ENCODE measurements around the gene DHRS9.
A peak's percentile ranks its signal among the peaks of the same experiment; 100 is the strongest.
"Not testable (repeated sequence)": the region's sequence is repeated elsewhere in the genome, so short reads cannot be mapped to it uniquely, and the experiment has no call there.

Gene DHRS9

DNA sequence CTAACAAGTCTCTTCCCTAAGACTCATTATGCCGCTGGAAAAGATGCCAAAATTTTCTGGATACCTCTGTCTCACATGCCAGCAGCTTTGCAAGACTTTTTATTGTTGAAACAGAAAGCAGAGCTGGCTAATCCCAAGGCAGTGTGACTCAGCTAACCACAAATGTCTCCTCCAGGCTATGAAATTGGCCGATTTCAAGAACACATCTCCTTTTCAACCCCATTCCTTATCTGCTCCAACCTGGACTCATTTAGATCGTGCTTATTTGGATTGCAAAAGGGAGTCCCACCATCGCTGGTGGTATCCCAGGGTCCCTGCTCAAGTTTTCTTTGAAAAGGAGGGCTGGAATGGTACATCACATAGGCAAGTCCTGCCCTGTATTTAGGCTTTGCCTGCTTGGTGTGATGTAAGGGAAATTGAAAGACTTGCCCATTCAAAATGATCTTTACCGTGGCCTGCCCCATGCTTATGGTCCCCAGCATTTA, 26.3 kb downstream of the DHRS9 start:
- DNase-seq (ENCODE audit: low spot score): no peak

DNA sequence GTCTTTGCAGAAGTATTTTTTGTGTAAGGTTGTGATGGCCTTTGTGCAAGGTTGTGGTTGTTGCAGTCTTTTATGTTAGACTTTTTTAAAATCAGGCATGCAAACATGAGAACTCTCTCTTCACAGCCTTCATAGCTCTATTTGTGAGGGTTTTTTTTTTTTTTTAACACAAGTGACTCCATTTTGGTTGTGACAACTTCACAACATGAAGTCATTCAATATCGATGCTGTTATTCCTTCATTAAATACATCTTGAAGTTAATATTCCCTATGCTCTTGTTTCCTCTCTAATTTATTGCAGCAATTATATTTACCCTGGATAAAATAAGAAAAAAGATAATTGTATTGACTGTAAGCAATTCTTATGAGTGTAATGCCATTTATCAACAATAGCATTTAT, 35.5 kb downstream of the DHRS9 start:
- DNase-seq (ENCODE audit: low spot score): no peak

DNA sequence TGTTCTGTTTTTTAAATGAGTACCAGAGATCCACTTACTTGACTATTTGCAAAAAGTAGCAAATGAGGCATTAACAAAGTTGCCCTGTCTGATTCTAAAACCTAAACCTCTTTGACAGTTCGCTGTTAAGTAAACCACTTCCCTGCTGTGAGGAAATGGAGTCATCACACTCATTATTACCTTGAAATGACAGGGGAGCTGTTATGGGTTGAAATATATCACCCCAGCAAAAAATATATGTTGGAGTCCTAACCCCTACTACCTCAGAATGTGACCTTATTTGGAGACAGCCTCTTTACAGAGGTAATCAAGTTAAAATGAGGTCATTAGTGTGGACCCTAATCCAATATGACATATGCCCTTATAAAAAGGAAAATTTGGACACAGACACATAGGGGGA, 36.1 kb downstream of the DHRS9 start:
- DNase-seq (ENCODE audit: low spot score): peak; percentile 24

DNA sequence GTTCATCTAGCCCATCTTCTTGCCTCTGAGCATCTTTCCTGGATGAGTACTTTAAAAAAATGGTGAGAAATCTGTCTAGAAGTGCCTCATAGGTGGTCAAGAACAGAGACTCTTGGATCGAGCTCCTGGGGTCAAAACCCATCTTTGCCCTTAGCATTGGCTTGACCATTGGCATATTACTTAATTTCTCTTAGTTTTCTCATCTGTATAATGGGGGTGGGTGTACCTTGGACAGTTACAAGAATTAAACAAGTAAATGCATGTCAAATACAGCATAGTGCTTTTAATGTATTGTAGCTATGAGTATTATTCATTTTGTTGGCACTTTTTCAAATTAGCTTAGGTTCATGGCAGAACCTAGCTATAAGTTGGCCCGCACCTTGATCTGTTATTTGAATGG, 36.8 kb downstream of the DHRS9 start:
- no peak for DNase-seq (ENCODE audit: low spot score)

DNA sequence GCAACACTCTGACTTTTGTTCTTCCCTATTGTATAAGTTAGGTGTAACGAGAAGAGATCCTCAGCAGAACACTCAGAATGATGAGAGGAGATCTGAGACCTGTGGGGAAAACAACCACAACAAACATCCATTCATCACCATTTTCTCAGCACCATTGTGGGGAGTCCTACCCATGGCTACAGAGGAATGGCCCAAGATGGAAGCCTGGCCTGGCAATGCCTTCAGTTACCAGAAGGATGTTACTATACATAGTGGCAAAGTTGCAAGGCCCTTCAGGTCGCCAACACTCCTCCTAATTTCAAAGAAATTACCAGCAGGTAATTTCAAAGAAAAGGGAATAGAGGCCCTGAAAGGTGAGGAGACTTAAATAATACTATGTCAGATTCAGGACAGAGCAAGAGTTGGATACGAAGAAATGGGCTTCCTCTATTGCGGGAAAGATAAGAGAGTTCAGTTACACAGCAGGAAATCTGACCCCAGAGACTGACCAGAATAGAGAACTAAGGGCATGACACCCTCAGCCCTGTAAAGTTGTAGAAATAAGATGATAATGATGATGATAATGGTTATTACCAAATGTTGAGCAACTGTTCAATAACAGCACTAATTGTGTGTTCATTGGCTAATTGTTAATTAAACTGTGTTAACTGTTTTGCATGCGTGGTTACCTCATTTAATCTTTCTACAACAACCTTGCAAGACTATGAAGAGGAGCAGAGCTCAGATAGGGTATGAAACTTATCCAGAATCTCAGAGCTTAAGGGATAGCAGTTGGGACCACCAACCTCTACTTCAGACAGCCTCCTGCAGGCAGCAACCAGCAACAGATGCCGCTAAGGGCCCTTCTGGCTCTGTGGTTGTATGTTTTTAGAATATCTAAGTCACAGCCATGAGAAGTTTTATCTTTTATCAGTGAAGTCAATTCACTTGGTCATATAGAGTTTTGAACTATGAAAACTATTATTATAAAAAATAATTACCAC, 37.5 kb downstream of the DHRS9 start:
- DNase-seq (ENCODE audit: low spot score): no peak

DNA sequence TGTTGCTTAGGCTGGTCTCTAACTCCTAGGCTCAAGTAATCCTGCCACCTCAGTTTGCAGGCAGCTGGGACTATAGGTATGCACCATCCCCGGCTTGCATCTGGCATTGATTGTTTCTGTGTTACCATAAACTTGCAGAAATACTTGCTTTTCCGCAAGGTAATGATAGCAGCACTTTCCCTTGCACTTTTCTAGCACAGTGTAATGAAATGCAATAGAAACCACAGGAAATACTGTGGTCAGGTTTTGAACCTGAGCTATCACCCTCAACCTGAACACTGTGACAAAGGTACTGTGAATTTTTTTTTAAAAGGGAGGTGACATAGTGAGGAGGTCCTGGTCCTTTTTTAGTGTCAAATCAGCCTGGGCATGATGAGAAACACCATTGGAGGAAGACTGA, 38.3 kb downstream of the DHRS9 start:
- peak; percentile 62 for DNase-seq (ENCODE audit: low spot score)

DNA sequence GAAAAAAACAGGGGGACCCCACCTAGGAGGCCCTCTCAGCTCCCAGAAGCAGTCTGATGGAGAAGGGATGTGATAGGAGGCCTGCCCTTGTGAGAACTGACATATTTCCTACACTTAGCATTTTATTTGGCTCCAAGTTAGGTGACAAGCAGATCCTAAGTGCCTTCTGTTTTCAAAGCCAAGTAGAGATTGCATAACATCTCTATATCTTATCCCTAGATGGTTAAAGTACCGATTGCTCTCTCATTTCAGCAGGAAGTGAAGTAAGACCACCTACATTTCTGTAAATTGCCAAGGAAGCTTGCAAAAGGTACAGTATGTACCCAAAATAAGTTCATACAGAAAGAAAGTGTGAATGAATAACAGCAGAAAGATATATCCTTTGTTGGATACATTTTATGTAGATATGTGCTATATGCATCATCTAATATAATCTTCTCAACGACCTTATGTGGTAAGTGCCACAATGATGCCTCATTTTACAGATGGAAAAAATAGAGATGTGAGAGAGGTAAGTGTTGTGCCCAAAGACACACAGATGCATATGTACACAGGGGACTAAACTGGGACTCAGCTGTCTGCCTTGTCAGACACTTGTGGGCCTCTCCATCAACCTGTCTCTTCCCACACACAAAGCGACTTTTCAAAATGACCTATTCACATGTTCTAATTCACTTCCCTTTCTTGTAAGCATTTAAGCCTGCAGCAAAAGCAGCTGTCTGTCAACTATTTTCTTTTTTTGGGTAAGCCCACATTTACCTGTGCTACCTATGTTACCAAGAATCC, 38.9 kb downstream of the DHRS9 start:
- no peak for DNase-seq (ENCODE audit: low spot score)

DNA sequence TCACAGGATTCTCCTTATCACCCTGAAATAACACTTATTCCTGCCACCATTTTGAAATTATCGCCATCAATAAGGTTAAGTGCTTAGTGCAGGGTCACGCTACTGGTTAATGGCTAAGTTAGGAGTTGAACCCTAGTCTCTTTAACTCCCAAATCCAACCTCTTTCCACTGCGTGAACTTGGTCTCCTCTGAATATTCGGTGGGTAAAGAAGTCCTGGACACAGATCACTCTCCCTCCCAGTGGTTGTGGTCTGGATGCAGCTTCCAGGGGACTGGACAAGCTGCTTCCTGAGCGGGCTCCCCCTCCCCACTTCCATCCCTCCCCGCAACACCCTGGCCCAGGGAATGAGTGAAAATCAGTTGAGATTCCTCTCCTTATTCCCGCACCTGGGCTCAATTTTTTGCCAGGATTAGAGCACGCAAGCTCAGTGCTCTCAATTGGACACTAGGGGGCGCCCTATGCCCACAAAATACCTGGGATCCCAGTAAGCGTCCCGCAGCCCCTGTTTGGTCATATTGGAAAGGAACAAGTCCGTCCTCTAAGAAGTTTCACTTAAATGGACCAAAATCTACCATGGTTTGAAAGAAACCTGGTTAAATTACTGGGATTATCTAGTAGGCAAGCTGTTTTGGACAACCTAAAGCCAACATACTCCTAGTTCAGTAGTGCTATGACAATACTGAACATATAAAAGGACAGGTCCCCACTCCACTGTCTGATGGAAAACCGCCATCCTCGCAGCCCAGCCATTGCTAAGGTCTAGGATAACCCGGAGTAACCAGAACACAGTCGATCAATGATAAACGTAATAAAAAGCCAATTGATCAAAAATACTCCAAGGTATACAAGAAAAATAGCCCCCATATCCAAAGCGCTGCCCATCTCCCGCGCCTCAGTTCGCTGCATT, 40.4 kb downstream of the DHRS9 start:
- peak; percentile 73 for DNase-seq (ENCODE audit: low spot score)

DNA sequence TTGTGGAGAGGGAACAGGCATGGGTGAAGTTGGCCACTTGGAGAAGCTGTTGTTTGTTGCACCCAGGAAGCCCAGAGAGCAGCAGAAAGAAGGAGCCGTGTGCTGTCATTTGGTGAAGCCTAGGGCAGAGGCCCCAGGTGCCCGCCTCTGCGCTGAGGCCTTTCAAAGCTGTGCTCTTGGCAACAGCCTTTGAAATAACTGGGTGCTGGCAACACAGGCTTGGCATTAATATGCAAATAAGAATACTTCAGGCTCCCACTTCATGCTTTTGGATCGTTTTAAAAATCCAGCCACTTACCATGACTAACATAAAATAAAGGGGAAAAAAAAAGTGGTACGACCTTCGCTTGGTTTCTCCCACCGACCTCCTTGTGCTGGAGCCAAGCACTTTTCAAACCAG, 41.1 kb downstream of the DHRS9 start:
- DNase-seq (ENCODE audit: low spot score): no peak

DNA sequence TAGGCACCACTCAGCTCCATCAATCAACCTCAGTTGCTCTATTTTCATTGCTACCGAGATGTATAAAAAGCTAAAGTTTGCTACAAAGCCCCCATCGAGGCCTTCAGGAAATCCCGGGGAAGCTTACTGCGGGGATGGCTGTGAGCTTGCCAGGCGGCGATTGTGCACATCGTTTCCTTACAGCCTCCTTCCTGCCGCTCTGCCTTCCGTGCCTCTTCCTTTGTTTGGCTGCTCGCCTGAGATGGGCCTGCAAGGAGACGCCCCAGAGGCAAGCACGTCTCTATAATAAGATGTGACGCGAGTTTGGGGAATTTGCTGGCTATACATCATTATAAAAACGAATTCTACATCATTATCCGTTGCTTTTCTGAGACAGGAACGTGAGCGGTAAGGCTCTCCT, 41.6 kb downstream of the DHRS9 start:
- DNase-seq (ENCODE audit: low spot score): no peak

DNA sequence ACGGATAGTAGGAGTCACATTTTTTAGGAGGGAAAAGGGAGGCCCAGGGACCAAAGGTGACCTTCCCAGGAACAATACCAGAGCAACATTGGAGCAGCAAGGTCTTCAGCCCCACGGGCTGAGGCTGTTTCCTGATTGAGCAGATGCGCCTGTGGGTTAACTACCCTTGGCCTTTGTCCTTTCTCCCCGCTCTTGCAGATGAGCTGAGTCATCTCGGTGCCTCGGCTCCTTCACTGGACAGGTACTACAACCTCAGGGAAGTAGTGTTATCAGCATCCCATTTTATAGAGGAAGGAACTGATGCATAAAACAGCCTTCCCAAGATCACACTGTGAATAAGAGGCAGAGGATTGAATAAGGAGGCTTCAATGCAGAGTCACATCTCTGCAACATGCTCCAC, 43.5 kb downstream of the DHRS9 start:
- no peak for DNase-seq (ENCODE audit: low spot score)

DNA sequence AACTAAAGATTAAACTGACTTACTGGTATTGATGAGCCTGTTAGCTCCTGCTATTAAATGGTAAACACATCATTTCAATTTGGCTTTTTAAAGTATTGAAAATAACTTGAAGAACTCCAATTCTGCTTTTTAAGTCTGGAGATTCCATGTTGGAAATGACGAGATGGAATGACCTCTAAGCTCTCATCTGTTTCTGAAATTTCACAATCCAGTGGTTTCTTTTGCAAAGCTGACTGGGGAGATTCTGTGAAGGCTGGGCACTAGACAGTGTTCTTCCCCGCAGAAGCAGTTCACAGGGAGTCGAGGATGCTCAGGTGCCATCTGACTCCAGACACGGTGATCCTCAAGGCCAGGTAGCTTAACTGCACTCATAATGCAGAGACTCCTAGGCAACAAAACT, 44.7 kb downstream of the DHRS9 start:
- no peak for DNase-seq (ENCODE audit: low spot score)

DNA sequence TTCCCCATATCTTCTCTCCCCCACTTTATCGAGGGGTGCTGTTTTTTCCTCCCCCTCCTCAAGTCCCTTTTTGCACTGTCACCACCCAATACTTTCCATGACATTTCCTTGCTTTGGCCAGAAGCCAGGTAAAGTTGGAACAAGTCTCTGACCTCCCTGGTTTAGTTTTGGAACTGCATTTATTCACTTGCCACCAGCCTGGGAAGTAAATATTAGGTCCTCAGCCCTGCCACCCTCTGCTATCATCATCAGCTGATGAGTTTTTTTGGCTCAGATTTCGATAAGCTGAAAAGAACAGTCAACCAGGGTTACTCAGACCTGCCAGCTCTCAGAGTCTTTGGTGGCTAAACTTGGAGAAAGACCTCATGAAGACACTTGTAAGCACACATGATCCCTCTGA, 47.0 kb downstream of the DHRS9 start:
- no peak for DNase-seq (ENCODE audit: low spot score)

DNA sequence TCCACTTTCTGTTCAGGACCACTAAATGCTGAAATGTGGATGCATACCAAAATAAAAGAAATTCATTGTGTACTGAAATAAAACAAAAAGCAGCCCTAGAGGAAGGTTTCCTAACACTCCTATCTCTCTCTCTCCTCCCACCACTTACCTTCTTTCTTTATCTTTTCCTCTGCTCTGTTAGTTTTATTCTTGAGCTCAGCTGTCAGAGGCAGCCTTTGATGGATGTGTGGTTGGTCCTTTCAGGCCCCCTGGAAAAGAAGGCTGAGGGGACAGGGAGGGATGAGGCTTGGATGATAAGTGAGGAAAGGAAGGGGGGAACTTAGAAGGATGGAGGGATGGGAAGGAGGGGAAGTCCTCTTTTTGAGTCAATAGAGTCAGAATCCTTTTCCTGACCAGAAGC, 47.6 kb downstream of the DHRS9 start:
- DNase-seq (ENCODE audit: low spot score): no peak

DNA sequence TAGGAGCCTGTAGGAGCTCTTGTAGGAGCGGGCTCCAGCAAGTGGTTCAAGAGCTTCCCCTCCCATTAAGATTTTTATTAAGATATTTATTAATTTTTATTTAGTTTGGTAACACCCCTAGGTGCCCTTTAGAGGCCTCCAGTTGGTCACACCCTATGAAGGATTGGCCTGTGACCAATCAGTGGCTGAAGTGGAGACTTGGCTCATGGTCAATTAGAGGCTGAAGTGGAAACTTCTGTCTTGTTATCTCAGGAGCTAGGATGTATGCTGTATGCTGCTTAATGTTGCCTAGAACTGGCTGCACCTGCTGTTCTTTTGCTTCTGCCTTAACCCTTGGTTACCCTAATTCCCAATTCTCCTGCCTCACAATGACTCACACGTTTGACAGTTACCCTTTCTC, 48.7 kb downstream of the DHRS9 start:
- no peak for DNase-seq (ENCODE audit: low spot score)

DNA sequence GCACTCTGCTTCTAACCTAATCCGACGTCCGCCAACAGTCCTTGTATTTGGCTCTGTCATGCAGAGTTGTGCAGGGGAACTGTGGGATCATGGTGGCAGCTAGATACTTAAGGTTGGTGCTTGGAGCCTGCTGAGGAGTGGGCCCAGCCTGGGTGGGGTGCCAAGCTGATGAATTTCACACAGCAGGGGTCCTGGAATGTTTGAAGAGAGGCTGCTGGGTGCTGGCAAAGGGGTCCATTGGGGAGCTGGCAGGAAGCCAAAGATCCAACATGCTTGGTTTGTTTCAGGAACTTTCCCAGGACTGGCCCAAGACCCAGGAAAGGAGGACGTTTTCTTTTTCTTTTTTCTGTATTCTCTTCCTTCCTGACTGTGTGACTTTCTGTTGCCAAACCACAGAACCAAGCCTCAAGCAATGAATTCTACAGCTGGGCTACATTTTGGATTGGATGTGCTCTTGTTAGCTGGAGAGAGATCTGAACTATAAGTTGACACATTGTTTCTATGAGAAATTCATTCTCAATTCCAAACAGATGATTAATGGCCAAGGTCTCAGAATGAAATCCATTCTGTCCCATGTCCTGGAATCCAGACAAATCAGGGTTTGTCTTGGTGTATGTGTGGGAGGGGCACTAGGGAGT, 49.9 kb downstream of the DHRS9 start:
- DNase-seq (ENCODE audit: low spot score): no peak

DNA sequence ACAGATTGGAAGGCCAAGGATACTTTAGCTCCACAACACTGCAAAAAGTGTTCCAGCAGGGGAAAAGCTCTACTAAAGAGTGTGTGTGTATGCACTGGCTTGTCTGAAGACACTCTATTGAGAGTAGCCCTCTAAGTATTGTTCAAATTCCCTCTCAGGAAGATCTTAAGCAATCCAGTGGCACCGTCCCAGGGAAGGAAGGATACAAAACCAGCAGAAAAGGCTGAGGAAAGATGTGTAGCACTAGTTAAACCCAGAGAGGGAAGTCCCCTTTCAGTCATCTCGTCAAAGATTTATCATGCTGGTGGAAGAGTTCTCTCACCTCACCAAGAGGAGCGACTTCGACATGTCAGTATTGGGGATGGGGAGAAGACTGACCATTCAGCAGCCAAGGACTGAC, 50.5 kb downstream of the DHRS9 start:
- DNase-seq (ENCODE audit: low spot score): no peak

DNA sequence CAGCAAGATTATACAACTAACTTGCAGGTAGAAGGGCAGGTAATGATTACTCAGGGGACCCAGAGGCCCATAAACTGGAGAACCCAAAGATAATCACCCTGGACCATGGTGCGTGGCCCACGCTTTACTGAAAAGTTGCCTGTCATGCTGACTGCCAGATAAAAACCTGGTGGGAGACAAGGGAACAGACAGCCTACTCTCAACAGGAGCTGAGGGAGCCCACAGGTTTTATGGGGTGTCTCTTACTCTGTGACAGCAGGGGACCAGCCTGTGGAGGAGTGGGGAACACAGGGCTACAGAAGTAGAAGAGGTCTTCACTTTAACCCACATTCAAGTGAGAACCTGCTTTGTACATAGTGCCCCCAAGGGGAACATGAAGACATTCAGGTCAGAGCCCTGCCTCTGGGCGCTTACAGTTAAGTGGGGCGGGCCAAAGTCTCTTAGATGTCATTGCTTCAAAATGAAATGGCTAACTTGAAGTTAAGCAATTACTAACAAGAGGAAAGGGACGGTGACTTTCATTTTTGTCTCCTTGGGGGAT, 60.4 kb downstream of the DHRS9 start:
- no peak for DNase-seq (ENCODE audit: low spot score)

DNA sequence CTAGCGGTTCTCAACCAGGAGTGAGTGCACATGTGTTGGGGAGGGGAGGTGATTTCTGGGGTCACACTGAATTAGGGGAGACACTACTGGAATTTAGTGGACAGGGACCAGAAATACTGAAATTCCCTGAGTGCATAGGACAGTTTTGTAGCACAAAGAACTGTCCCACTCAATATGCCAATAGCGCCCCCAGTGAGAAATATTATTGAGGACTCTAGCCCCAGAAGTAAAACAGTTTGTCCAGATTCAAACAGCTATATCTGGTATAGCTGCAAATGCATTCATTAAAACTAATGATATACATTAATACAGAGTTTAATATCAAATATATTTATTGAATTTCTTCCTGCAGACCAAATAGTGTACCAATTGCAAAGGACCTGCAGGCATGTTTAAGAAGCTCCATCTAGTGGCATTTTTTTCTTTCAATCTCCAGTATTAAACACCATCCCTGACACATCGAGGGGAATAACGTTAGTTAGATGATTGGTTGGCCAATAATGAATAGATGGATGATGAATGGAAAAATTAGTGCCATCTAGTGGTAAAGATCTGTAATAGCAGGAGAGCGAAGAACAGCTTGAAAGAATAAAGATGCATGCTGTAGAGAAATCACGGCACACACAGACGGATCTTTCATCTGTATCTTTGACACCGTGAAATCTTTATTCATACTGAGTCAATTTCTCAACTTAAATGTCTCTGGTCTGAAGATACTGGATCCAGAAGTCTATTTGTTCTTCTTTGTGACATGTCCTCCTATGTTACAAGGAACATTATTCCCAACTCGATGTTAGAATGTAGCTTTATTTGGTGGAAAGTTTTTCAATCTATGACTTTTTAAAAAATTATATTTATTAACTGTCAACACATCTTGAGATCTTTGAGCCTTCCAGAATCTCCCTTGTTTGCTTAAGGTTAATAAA, 62.5 kb downstream of the DHRS9 start:
- peak; percentile 70 for DNase-seq (ENCODE audit: low spot score)

DNA sequence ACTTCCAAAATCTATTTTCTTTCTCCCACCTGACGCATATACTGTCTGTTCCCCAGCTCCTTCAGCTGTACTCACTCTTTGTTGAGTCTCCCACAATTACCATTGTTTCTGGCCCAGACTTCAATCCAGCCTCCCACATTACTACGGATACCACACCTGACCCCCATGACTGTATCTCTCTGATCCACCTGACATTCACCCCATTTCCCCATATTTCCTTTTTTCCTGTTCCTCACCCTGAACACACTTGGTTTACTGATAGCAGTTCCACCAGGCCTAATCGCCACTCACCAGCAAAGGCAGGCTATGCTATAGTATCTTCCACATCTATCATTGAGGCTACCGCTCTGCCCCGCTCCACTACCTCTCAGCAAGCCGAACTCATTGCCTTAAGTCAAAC, 64.9 kb downstream of the DHRS9 start:
- DNase-seq (ENCODE audit: low spot score): not testable (repeated sequence)

Data from CD4-positive, alpha-beta T cell treated with Interleukin-2 at 100 ng/mL for 4 hours (primary cell).